Subcutaneous adipose tissue (tissue), 4 donors: ENCODE measurements around the gene PTPRN2. TPM values are rescaled to one million over a fixed set of nuclear protein-coding genes. Genes with fewer than 3 reads are reported as not detected.

Experiments
- CTCF ChIP-seq: fragments of 450-650 bp; IDR thresholded peaks from one replicate; pipeline ENCODE4 v1.5.1; 2016; ENCODE audit warnings: low read depth, mild to moderate bottlenecking, control low read depth, antibody characterized with exemption, moderate library complexity
- total RNA-seq, 4 donors: library from RNA; depleted of rRNA; stranded (reverse); fragments of >200 nt; gene quantifications; one replicate each; pipeline ENCODE4 v1.1.0, GENCODE V29; 2016

The PTPRN2 gene
- total RNA-seq, 4 donors from 2014 or later: 2.0 to 4.6 (median 3.7) TPM

GRCh38 chr7:157952841-157953645 is 634.6 kb downstream of the PTPRN2 start:
- TF ChIP-seq CTCF: no peak

DNA sequence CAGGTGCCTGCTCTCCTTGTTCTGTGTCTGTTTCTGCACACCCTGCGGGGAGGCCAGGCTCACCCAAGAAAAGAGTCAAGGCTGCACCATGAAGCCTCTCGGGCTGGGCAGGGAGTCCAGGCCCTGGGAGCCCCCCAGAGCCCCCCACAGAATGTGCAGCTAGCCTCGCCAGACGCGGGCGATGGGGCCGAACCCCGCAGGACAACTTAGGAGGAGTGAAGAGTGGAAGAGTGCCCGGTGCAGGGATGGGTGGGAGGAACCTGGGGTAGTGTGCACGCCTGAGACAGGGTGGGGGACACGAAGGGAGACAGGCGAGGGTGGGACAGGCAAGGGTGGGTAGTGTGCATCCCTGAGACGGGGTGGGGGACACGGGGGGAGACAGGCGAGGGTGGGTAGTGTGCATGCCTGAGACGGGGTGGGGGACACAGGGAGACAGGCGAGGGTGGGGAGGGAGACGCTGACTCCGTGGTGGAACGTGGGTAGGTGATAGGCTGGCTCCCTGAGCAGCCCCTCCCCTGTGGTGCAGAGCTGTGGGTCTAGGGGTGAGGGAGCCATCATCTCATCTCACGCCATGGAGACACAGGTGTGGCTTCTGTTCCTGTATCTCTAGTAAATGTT is 635.5 kb downstream of the PTPRN2 start:
- no peak for TF ChIP-seq CTCF

- TF ChIP-seq CTCF: no peak
Observed at GRCh38 chr7:157951300-157952049, 636.1 kb downstream of the PTPRN2 start.

GRCh38 chr7:157949711-157950110 is 637.9 kb downstream of the PTPRN2 start:
- no peak for TF ChIP-seq CTCF

DNA sequence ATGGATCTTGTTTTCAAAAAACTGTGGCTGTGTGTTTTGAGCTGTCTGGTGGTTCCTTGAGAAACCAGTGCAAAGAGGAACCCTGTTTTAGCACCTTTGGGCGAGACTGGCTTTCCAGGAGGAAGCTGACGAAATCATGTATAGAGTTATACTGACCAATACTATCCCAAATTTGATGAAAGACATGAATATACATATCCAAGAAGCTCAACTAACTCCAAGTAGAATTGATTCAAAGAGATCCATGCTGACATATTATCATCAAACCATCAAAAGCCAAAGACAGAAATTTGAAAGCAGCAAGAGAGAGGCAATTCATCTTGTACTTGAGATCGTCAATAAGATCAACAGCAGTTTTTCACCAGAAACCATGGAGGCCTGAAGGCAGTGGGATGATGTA is 640.1 kb downstream of the PTPRN2 start:
- TF ChIP-seq CTCF: no peak

DNA sequence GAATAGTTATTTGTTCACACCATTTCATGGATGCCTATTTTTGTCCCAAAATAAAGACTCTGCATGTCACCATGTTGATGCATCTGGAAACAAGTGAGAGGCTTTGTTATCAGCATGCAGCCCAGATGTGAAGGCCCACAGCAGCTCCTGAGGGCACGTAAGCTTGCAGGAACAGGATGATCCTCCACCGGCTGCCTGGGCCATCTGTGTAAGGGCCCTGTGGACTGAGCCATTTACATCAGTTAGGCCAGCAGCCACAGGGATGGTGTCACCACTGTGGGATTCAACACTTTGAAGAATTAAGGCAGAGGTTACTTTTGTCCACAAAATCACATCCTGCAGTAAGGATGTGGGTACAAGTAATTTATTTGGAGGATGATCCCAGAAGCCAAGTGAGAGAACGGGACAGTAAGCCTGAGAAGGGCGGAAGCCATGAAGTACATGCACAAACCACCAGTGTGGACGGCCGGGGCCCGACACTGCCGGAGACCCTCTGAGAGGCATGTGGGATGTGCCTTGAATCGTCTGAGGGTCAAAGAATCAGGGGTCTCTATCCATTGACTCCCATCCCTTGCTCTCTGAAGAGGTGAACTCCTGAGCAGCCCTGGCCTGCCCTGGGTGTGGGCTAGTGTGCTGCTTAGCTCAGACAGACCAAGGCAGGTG is 641.1 kb downstream of the PTPRN2 start:
- TF ChIP-seq CTCF: no peak
